ENCODE data around the gene BTG1.

DNA sequence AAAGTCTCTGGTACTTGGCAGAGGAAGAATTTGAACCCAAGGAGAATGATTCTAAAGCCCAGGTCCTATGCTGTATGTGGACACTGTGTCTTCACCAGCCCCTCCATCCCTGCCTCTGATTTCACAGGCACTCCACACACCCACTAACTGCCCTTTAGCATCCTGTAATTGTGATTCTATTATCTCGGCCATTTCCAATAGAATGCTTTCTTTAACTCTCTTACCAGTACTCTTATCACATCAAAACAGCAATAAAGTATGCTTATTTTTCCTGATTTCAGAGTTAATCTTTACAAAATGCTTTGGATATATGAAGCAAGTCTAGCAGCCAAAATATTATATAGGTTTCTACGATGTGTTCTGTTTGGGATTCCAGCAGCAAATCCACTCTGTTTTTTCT, 37.9 kb upstream of the BTG1 start:
- TF ChIP-seq, protein P1, sequence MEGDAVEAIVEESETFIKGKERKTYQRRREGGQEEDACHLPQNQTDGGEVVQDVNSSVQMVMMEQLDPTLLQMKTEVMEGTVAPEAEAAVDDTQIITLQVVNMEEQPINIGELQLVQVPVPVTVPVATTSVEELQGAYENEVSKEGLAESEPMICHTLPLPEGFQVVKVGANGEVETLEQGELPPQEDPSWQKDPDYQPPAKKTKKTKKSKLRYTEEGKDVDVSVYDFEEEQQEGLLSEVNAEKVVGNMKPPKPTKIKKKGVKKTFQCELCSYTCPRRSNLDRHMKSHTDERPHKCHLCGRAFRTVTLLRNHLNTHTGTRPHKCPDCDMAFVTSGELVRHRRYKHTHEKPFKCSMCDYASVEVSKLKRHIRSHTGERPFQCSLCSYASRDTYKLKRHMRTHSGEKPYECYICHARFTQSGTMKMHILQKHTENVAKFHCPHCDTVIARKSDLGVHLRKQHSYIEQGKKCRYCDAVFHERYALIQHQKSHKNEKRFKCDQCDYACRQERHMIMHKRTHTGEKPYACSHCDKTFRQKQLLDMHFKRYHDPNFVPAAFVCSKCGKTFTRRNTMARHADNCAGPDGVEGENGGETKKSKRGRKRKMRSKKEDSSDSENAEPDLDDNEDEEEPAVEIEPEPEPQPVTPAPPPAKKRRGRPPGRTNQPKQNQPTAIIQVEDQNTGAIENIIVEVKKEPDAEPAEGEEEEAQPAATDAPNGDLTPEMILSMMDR (conservative IDR thresholded peaks at IDR 0.05; ENCODE audit: low read length) = no peak
- no peak for TF ChIP-seq EZH2phosphoT487 (IDR thresholded peaks at IDR 0.05; ENCODE audit: borderline replicate concordance)

All from Loucy (cell line).